ENCODE results near the gene FMNL2.

FMNL2 gene

GRCh38 chr2:152624805-152625204 is 289.8 kb downstream of the FMNL2 start:
- no peak for DNase-seq

- no peak for DNase-seq
Measured at GRCh38 chr2:152626911-152627339, 292.0 kb downstream of the FMNL2 start.

- no peak for DNase-seq
Measured at GRCh38 chr2:152627351-152627957, 292.5 kb downstream of the FMNL2 start.

- DNase-seq, result no peak
Measured at GRCh38 chr2:152629202-152629601, 294.2 kb downstream of the FMNL2 start.

GRCh38 chr2:152630466-152630865 is 295.5 kb downstream of the FMNL2 start:
- DNase-seq, result no peak

GRCh38 chr2:152632736-152633135 is 297.8 kb downstream of the FMNL2 start:
- DNase-seq, result no peak

- DNase-seq, result peak; percentile 39
Measured at GRCh38 chr2:152635635-152636298, 300.8 kb downstream of the FMNL2 start.

- no peak for DNase-seq
Measured at GRCh38 chr2:152637251-152637650, 302.3 kb downstream of the FMNL2 start.

GRCh38 chr2:152638056-152638455 is 303.1 kb downstream of the FMNL2 start:
- no peak for DNase-seq

GRCh38 chr2:152638590-152638989 is 303.6 kb downstream of the FMNL2 start:
- DNase-seq, result no peak

- DNase-seq, result no peak
Measured at GRCh38 chr2:152644189-152644873, 309.4 kb downstream of the FMNL2 start.

- no peak for DNase-seq
Measured at GRCh38 chr2:152646264-152646663, 311.3 kb downstream of the FMNL2 start.

GRCh38 chr2:152646775-152647174 is 311.8 kb downstream of the FMNL2 start:
- DNase-seq, result no peak

- DNase-seq, result peak; percentile 22
Measured at GRCh38 chr2:152647552-152647951, 312.6 kb downstream of the FMNL2 start.

- no peak for DNase-seq
Measured at GRCh38 chr2:152648336-152648735, 313.4 kb downstream of the FMNL2 start.

- DNase-seq, result no peak
Measured at GRCh38 chr2:152649997-152650396, 315.0 kb downstream of the FMNL2 start.

- DNase-seq, result no peak
Measured at GRCh38 chr2:152650768-152651371, 315.9 kb downstream of the FMNL2 start.

- no peak for DNase-seq
Measured at GRCh38 chr2:152651834-152652233, 316.9 kb downstream of the FMNL2 start.

- no peak for DNase-seq
Measured at GRCh38 chr2:152655880-152656279, 320.9 kb downstream of the FMNL2 start.

- DNase-seq, result no peak
Measured at GRCh38 chr2:152657043-152657442, 322.1 kb downstream of the FMNL2 start.

GRCh38 chr2:152658221-152658620 is 323.2 kb downstream of the FMNL2 start:
- no peak for DNase-seq

- no peak for DNase-seq
Measured at GRCh38 chr2:152661076-152661475, 326.1 kb downstream of the FMNL2 start.

- DNase-seq, result no peak
Measured at GRCh38 chr2:152664725-152665124, 329.8 kb downstream of the FMNL2 start.

- DNase-seq, result no peak
Measured at GRCh38 chr2:152674334-152674733, 339.4 kb downstream of the FMNL2 start.
